Umbilical cord (tissue), 2 donors: Measurements from ENCODE around the gene C4orf36. TPM values are rescaled to one million over a fixed set of nuclear protein-coding genes. Genes with fewer than 3 reads are reported as not detected.
"Not testable (repeated sequence)": the region's sequence is repeated elsewhere in the genome, so short reads cannot be mapped to it uniquely, and the experiment has no call there.

Source experiments
- DNase-seq: peaks from one replicate; pipeline ENCODE4 v3.0.0-alpha.2; 2015; ENCODE audit warnings: low spot score
- total RNA-seq: library from RNA; depleted of rRNA; stranded (reverse); fragments of >200 nt; gene quantifications from one replicate; pipeline ENCODE4 v1.2.3, GENCODE V29; 2014; ENCODE audit warnings: low replicate concordance; ENCODE audit not compliant: insufficient read depth

C4orf36 gene
- total RNA-seq, 1 donor from 2014 or later: not detected

- no peak for DNase-seq
Measured at GRCh38 chr4:86917212-86918039, 25.2 kb upstream of the C4orf36 start.

GRCh38 chr4:86916392-86916791 is 24.2 kb upstream of the C4orf36 start:
- no peak for DNase-seq

GRCh38 chr4:86910820-86911684 is 18.8 kb upstream of the C4orf36 start:
- DNase-seq: peak; percentile 77

GRCh38 chr4:86910369-86910768 is 18.1 kb upstream of the C4orf36 start:
- DNase-seq: no peak

- peak; percentile 72 for DNase-seq
Measured at GRCh38 chr4:86909546-86910295, 17.5 kb upstream of the C4orf36 start.

- peak; percentile 57 for DNase-seq
Measured at GRCh38 chr4:86908251-86908657, 16.0 kb upstream of the C4orf36 start.

- DNase-seq: no peak
Measured at GRCh38 chr4:86901864-86902263, 9.6 kb upstream of the C4orf36 start.

- DNase-seq: no peak
Measured at GRCh38 chr4:86898562-86898961, 6.3 kb upstream of the C4orf36 start.

- no peak for DNase-seq
Measured at GRCh38 chr4:86896596-86896995, 4.4 kb upstream of the C4orf36 start.

GRCh38 chr4:86895692-86896488 is 3.7 kb upstream of the C4orf36 start:
- peak; percentile 81 for DNase-seq

GRCh38 chr4:86894455-86894854 is 2.2 kb upstream of the C4orf36 start:
- DNase-seq: no peak

- DNase-seq: no peak
Measured at GRCh38 chr4:86893136-86893535, 914 bp upstream of the C4orf36 start.

- no peak for DNase-seq
Measured at GRCh38 chr4:86892636-86892960, 376 bp upstream of the C4orf36 start.

GRCh38 chr4:86890790-86891189 is 1.4 kb downstream of the C4orf36 start:
- DNase-seq: no peak

- DNase-seq: no peak
Measured at GRCh38 chr4:86879641-86880040, 12.6 kb downstream of the C4orf36 start.

- no peak for DNase-seq
Measured at GRCh38 chr4:86878640-86879039, 13.6 kb downstream of the C4orf36 start.

GRCh38 chr4:86876894-86877685 is 15.1 kb downstream of the C4orf36 start:
- no peak for DNase-seq

GRCh38 chr4:86875436-86875835 is 16.8 kb downstream of the C4orf36 start:
- not testable (repeated sequence) for DNase-seq

- DNase-seq: no peak
Measured at GRCh38 chr4:86872135-86872534, 20.1 kb downstream of the C4orf36 start.

GRCh38 chr4:86870442-86871069 is 21.7 kb downstream of the C4orf36 start:
- no peak for DNase-seq
